DND-41 (cell line): ENCODE measurements around the gene SLC22A31.

ENCODE experiments used
- ATAC-seq: fragments of 200-7000 bp; cut with Tn5 transposase; 3 replicates; pipeline ENCODE4 v1.9.1; 2021; ENCODE audit warnings: low read depth; ENCODE audit not compliant: insufficient read depth
- DNase-seq: peaks from one replicate; pipeline ENCODE4 v3.0.0-alpha.2; 2020
- H2AFZ ChIP-seq: 2 replicates; pipeline ENCODE4 v1.6.0; 2012; ENCODE audit warnings: low read depth, low read length
- H3K27ac ChIP-seq: 2 replicates; pipeline ENCODE4 v1.5.1; 2012; ENCODE audit warnings: low read length, inconsistent platforms
- H3K27me3 ChIP-seq: fragments of 200-600 bp; sonication (generic); 2 replicates; pipeline ENCODE4 v1.6.0; 2012; ENCODE audit warnings: low read length, mild to moderate bottlenecking, inconsistent platforms; ENCODE audit not compliant: insufficient read depth, poor library complexity
- H3K36me3 ChIP-seq: 2 replicates; pipeline ENCODE4 v1.5.1; 2012; ENCODE audit warnings: low read length, inconsistent platforms; ENCODE audit not compliant: insufficient read depth
- H3K4me1 ChIP-seq: 2 replicates; pipeline ENCODE4 v1.5.1; 2012; ENCODE audit warnings: mild to moderate bottlenecking, low read length; ENCODE audit not compliant: insufficient read depth
- H3K4me2 ChIP-seq: 2 replicates; pipeline ENCODE4 v1.6.0; 2012; ENCODE audit warnings: mild to moderate bottlenecking, moderate library complexity, low read length, inconsistent platforms; ENCODE audit not compliant: insufficient read depth
- H3K4me3 ChIP-seq, 2 experiments: fragments of 200-600 bp in 1 of 2; shearing (Covaris generic) in 1 of 2; 2 replicates each; pipeline ENCODE4 v1.5.1; 2012 to 2016; ENCODE audit warnings: inconsistent platforms in 2 of 2, low read length in 2 of 2, mild to moderate bottlenecking in 2 of 2, low read depth in 1 of 2, moderate library complexity in 1 of 2
- H3K79me2 ChIP-seq: 2 replicates; pipeline ENCODE4 v1.6.0; 2012; ENCODE audit warnings: low read length, inconsistent platforms; ENCODE audit not compliant: insufficient read depth
- H3K9ac ChIP-seq: 2 replicates; pipeline ENCODE4 v1.6.0; 2012; ENCODE audit warnings: low read depth, mild to moderate bottlenecking, inconsistent platforms, low read length, moderate library complexity
- H3K9me3 ChIP-seq: 2 replicates; pipeline ENCODE4 v1.5.1; 2012; ENCODE audit warnings: low read length, moderate library complexity, mild to moderate bottlenecking, inconsistent platforms; ENCODE audit not compliant: insufficient read depth, severe bottlenecking
- H4K20me1 ChIP-seq: 2 replicates; pipeline ENCODE4 v1.6.0; 2012; ENCODE audit warnings: low read length; ENCODE audit not compliant: insufficient read depth
- EZH2 ChIP-seq: IDR thresholded peaks from 3 replicates; pipeline ENCODE4 v1.6.1; 2012; ENCODE audit warnings: borderline replicate concordance, low read depth, mild to moderate bottlenecking, moderate library complexity, low read length, inconsistent platforms; ENCODE audit not compliant: severe bottlenecking
- TF ChIP-seq, protein P1 (sequence below): IDR thresholded peaks from 2 replicates; pipeline ENCODE4 v1.5.1; 2012; ENCODE audit warnings: borderline replicate concordance, low read length, moderate library complexity, mild to moderate bottlenecking; ENCODE audit not compliant: poor library complexity, severe bottlenecking; ENCODE audit errors: extremely low read depth

Gene SLC22A31

DNA sequence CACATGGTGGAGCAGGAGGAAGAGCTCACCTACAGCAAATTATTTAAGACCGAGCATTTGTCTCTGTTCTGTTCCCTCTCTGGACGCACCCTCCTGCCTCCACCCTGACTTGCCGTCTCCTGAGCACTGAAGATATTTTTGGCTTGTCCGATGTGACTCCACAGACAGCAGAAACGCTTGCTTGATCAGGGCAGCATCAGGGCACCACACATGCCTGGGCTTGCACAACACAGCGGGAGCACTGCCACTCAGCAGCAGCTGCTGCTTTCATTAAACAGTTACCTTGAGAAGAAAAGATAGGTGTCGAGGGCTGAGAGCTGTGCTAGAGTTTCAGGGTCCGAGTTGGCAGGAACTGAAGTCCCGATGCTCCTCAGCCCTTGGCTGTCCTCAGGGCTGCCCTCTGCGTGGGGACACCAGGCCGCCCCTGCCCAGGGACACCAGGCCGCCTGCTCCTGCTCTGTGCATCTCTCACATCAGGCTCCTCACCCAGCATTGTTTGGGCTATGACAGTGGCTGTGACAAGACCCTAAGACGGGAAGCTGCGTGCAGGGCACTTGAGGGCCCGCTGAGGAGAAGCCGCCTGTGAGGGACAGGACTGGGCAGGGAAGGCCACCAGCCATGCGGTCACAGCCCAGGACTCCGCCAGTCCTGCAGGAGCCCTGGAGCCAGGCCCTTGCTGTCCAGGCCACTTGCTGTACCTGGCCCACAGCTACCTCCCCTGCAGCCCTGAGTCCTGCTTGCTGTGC is 50.1 kb downstream of the SLC22A31 start:
- DNase-seq (no peak), ATAC-seq (no peak)
- H3K27me3 ChIP-seq, result no peaks in the 10 kb centered on the region
- H3K4me3 ChIP-seq, result no peak overlapping the region
- no peaks in the 10 kb centered on the region for H3K4me1 ChIP-seq
- peaks cover 20% of the 10 kb centered on the region for H3K9me3 ChIP-seq
- H3K36me3 ChIP-seq, result peaks cover 56% of the 10 kb centered on the region
- H4K20me1 ChIP-seq, result no peaks in the 10 kb centered on the region
- no peaks in the 10 kb centered on the region for H3K79me2 ChIP-seq
- no peak for TF ChIP-seq EZH2
- TF ChIP-seq, protein P1, sequence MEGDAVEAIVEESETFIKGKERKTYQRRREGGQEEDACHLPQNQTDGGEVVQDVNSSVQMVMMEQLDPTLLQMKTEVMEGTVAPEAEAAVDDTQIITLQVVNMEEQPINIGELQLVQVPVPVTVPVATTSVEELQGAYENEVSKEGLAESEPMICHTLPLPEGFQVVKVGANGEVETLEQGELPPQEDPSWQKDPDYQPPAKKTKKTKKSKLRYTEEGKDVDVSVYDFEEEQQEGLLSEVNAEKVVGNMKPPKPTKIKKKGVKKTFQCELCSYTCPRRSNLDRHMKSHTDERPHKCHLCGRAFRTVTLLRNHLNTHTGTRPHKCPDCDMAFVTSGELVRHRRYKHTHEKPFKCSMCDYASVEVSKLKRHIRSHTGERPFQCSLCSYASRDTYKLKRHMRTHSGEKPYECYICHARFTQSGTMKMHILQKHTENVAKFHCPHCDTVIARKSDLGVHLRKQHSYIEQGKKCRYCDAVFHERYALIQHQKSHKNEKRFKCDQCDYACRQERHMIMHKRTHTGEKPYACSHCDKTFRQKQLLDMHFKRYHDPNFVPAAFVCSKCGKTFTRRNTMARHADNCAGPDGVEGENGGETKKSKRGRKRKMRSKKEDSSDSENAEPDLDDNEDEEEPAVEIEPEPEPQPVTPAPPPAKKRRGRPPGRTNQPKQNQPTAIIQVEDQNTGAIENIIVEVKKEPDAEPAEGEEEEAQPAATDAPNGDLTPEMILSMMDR, result no peak
- H3K27ac ChIP-seq, result no peak overlapping the region
- no peak overlapping the region for H2AFZ ChIP-seq
- no peak overlapping the region for H3K9ac ChIP-seq
- no peak overlapping the region for H3K4me2 ChIP-seq

DNA sequence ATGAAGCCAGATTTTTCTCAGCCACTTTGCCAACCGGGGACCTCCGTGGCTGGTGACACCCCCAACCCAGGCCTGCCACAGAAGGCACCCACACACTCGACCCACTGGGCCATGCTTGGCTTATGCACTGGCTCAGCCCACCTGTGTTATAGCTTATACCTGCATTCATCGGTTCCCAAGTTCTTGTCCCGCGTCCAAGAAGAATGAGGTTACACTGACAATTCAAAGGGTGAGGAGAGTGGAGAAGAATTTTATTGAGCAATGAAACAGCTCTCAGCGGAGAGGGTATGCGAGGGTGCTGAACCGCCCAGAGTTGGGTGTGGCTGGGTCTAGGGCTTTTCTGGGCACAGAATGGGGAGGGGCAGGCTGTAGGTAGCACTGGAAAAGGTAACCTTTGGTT is 51.0 kb downstream of the SLC22A31 start:
- Histone ChIP-seq H3K27ac (no peak overlapping the region), H3K36me3 (peaks cover 63% of the 10 kb centered on the region), H3K79me2 (no peaks in the 10 kb centered on the region), H4K20me1 (no peaks in the 10 kb centered on the region), H3K27me3 (no peaks in the 10 kb centered on the region), H2AFZ (no peak overlapping the region), H3K9ac (no peak overlapping the region), H3K4me2 (no peak overlapping the region), H3K4me3 (no peak overlapping the region), H3K4me1 (no peaks in the 10 kb centered on the region), H3K9me3 (peaks cover 20% of the 10 kb centered on the region)
- TF ChIP-seq EZH2, result no peak
- TF ChIP-seq, protein P1, result no peak
- DNase-seq (no peak), ATAC-seq (no peak)

DNA sequence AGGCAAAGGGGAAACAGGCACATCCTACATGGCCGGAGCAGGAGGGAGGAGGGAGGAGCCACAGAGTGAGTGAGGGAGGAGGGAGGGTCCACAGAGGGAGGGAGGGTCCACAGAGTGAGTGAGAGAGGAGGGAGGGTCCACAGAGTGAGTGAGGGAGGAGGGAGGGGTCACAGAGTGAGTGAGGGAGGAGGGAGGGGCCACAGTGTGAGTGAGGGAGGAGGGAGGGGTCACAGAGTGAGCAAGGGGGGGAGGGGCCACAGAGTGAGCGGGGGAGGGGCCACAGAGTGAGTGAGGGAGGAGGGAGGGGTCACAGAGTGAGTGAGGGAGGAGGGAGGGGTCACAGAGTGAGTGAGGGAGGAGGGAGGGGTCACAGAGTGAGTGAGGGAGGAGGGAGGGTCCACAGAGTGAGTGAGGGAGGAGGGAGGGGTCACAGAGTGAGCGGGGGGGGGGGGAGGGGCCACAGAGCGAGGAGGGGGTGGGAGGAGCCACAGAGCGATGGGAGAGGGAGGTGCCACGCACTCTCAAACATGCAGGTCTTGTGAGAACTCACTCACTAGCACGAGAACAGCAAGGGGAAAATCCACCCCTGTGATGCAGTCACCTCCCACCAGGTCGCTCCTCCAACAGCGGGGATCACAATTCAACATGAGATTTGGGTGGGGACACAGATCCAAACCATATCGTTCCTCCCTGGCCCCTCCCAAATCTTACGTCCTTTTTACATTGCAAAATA is 53.1 kb downstream of the SLC22A31 start:
- peaks cover 10% of the 10 kb centered on the region; the same call in 1 of the 2 replicates for H4K20me1 ChIP-seq
- DNase-seq (no peak), ATAC-seq (no peak)
- no peaks in the 10 kb centered on the region for H3K27me3 ChIP-seq
- TF ChIP-seq, protein P1, result no peak
- no peak for TF ChIP-seq EZH2
- no peak overlapping the region for H2AFZ ChIP-seq
- H3K36me3 ChIP-seq, result peaks cover 83% of the 10 kb centered on the region
- H3K4me2 ChIP-seq, result no peak overlapping the region
- no peak overlapping the region for H3K4me3 ChIP-seq
- peaks cover 20% of the 10 kb centered on the region for H3K9me3 ChIP-seq
- H3K9ac ChIP-seq, result no peak overlapping the region
- no peaks in the 10 kb centered on the region for H3K4me1 ChIP-seq
- H3K79me2 ChIP-seq, result no peaks in the 10 kb centered on the region
- no peak overlapping the region for H3K27ac ChIP-seq
